PC-3 (cell line): ENCODE results near the gene MAPRE3. TPM values are rescaled to one million over a fixed set of nuclear protein-coding genes. Genes with fewer than 3 reads are reported as not detected.
A peak's percentile ranks its signal among the peaks of the same experiment; 100 is the strongest.

Source experiments
- ATAC-seq: fragments of 200-7000 bp; cut with Tn5 transposase; 2 replicates; pipeline ENCODE4 v1.9.1; 2020; ENCODE audit warnings: mild to moderate bottlenecking, moderate library complexity
- BruUV-seq: library from RNA; stranded (reverse); fragments of 400-500 nt; replicated peaks from 2 replicates; lab custom pipeline; 2021; lab: Mats Ljungman, UMichigan
- CTCF ChIA-PET: fragments of 300-600 bp; sonication (Branson Sonifier 250); formaldehyde crosslinking; loops from one replicate; lab custom pipeline; 2022; ENCODE audit warnings: antibody characterized with exemption; lab: Charles Lee
- POLR2A ChIA-PET: fragments of 300-600 bp; sonication (Branson Sonifier 250); formaldehyde crosslinking; loops from one replicate; lab custom pipeline; 2022; ENCODE audit warnings: antibody characterized with exemption; ENCODE audit not compliant: unreplicated experiment; lab: Charles Lee
- DNase-seq: peaks from one replicate; pipeline ENCODE4 v3.0.0-alpha.2; 2015
- H2AFZ ChIP-seq: fragments of 300-600 bp; sonication (generic); 2 replicates; pipeline ENCODE4 v1.6.0; 2016; ENCODE audit warnings: antibody characterized with exemption, low read length
- H3F3A ChIP-seq: fragments of 300-600 bp; sonication (generic); one replicate; pipeline ENCODE4 v1.6.0; 2017; ENCODE audit warnings: antibody characterized with exemption, low read length, control low read depth, mild to moderate bottlenecking; ENCODE audit not compliant: unreplicated experiment
- H3K27ac ChIP-seq: fragments of 300-600 bp; sonication (generic); 2 replicates; pipeline ENCODE4 v1.5.1; 2016; ENCODE audit warnings: mild to moderate bottlenecking, low read length
- H3K27me3 ChIP-seq: fragments of 300-600 bp; sonication (generic); 2 replicates; pipeline ENCODE4 v1.6.1; 2016; ENCODE audit warnings: low read length, mixed read lengths
- H3K36me3 ChIP-seq: fragments of 300-600 bp; sonication (generic); 2 replicates; pipeline ENCODE4 v1.6.1; 2016; ENCODE audit warnings: low read depth, mixed run types, low read length, mixed read lengths
- H3K4me1 ChIP-seq: fragments of 300-600 bp; sonication (generic); 2 replicates; pipeline ENCODE4 v1.5.1; 2016; ENCODE audit warnings: low read length; ENCODE audit not compliant: insufficient read depth
- H3K4me2 ChIP-seq: fragments of 300-600 bp; sonication (generic); 2 replicates; pipeline ENCODE4 v1.6.0; 2016; ENCODE audit warnings: low read length
- H3K4me3 ChIP-seq: fragments of 300-600 bp; sonication (generic); 2 replicates; pipeline ENCODE4 v1.5.1; 2016; ENCODE audit warnings: mild to moderate bottlenecking, low read length, mixed read lengths
- H3K79me2 ChIP-seq: fragments of 300-600 bp; sonication (generic); 2 replicates; pipeline ENCODE4 v1.6.1; 2017; ENCODE audit warnings: low read length, mixed read lengths
- H3K9ac ChIP-seq: fragments of 300-600 bp; sonication (generic); 2 replicates; pipeline ENCODE4 v1.6.0; 2016; ENCODE audit warnings: mild to moderate bottlenecking, low read length
- H3K9me2 ChIP-seq: fragments of 300-600 bp; sonication (generic); replicated peaks from 2 replicates; pipeline ENCODE4 v1.6.1; 2016; ENCODE audit warnings: mixed run types, low read length, mixed read lengths
- H3K9me3 ChIP-seq: fragments of 300-600 bp; sonication (generic); 2 replicates; pipeline ENCODE4 v1.6.1; 2016; ENCODE audit warnings: low read length, mixed read lengths
- H4K20me1 ChIP-seq: fragments of 300-600 bp; sonication (generic); 2 replicates; pipeline ENCODE4 v1.6.1; 2016; ENCODE audit warnings: low read length, mixed read lengths
- EZH2 ChIP-seq: fragments of 300-600 bp; sonication (generic); IDR thresholded peaks from one replicate; pipeline ENCODE4 v1.6.1; 2017; ENCODE audit warnings: antibody characterized with exemption, mild to moderate bottlenecking, low read length; ENCODE audit not compliant: unreplicated experiment
- EZH2phosphoT487 ChIP-seq: fragments of 300-600 bp; sonication (generic); IDR thresholded peaks from 2 replicates; pipeline ENCODE4 v1.6.1; 2018; ENCODE audit warnings: mild to moderate bottlenecking, antibody characterized with exemption, low read length, borderline replicate concordance
- intact Hi-C: fragments of 100-400 bp; cut with micrococcal nuclease; formaldehyde crosslinking; loops from 2 replicates; pipeline ENCODE4 v1.9.0; 2023
- total RNA-seq: library from RNA; depleted of rRNA; stranded (reverse); fragments of >200 nt; gene quantifications from 2 replicates; pipeline ENCODE4 v1.2.3, GENCODE V29; 2014
- TF ChIP-seq, protein P1 (sequence below): fragments of 300-600 bp; sonication (generic); conservative IDR thresholded peaks from 2 replicates; pipeline ENCODE4 v1.5.1; 2017; ENCODE audit warnings: antibody characterized with exemption, low read depth, mild to moderate bottlenecking, low read length

The MAPRE3 gene
- total RNA-seq, 1 experiment from 2014 or later, result 11.9 TPM

DNA sequence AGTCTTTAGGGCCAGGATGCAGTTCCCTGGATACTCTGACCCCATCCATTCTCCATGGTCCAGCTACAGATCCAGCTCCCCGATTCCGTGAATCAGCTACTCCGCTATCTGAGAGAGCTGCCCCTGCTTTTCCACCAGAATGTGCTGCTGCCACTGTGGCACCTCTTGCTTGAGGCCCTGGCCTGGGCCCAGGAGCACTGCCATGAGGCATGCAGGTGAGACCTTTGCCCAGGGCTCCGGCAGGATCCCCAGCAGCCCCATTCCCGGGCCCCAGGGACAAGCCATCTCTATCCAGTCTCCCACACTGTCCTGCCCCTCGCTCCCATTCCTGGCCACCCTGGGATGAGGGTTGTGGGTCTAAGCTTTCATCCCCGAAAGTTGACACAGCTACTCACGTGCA lies 69.8 kb downstream of the MAPRE3 start:
- Histone ChIP-seq H3K27ac (no peak overlapping the region), H3K27me3 (no peaks in the 10 kb centered on the region), H3K9ac (no peak overlapping the region), H3K9me2 (no peaks in the 10 kb centered on the region), H2AFZ (no peak overlapping the region), H3K36me3 (peaks cover 58% of the 10 kb centered on the region), H3K9me3 (no peaks in the 10 kb centered on the region), H3K4me2 (no peak overlapping the region), H3K79me2 (peaks cover 2% of the 10 kb centered on the region; the same call in 1 of the 2 replicates), H4K20me1 (no peaks in the 10 kb centered on the region), H3K4me1 (no peaks in the 10 kb centered on the region), H3K4me3 (no peak overlapping the region), H3F3A (no peaks in the 10 kb centered on the region)
- ATAC-seq, result no peak
- CTCF ChIA-PET, result no interaction called here
- TF ChIP-seq, protein P1, sequence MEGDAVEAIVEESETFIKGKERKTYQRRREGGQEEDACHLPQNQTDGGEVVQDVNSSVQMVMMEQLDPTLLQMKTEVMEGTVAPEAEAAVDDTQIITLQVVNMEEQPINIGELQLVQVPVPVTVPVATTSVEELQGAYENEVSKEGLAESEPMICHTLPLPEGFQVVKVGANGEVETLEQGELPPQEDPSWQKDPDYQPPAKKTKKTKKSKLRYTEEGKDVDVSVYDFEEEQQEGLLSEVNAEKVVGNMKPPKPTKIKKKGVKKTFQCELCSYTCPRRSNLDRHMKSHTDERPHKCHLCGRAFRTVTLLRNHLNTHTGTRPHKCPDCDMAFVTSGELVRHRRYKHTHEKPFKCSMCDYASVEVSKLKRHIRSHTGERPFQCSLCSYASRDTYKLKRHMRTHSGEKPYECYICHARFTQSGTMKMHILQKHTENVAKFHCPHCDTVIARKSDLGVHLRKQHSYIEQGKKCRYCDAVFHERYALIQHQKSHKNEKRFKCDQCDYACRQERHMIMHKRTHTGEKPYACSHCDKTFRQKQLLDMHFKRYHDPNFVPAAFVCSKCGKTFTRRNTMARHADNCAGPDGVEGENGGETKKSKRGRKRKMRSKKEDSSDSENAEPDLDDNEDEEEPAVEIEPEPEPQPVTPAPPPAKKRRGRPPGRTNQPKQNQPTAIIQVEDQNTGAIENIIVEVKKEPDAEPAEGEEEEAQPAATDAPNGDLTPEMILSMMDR, result no peak
- no peak for TF ChIP-seq EZH2
- no peak for TF ChIP-seq EZH2phosphoT487
- POLR2A ChIA-PET, result no interaction called here
- BruUV-seq, result no TSS peak
- no peak for DNase-seq
- intact Hi-C loops, result no loop called here

DNA sequence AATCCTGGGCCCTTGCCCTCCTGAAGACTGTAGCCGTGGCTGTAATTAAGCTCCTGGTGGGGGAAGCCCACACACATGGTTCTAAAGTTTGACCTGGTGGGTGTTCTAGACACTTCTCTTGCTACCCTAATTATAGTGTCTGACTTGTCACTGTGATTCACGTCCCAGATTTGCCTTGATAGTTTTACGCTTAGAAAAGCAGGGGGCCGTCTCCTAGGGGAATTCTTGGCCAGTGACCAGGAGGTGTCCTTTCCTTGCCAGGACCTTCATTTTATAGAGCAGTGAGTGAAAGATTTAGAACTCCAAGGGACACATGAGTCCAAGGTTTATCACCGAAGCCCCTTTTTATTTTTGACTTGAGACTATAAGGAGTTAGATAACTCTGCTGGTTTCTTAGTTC lies 71.3 kb downstream of the MAPRE3 start:
- H3K27ac ChIP-seq, result no peak overlapping the region
- DNase-seq (no peak), ATAC-seq (no peak)
- peaks cover 44% of the 10 kb centered on the region for H3K36me3 ChIP-seq
- no peaks in the 10 kb centered on the region for H3K79me2 ChIP-seq
- no peak overlapping the region for H2AFZ ChIP-seq
- no peaks in the 10 kb centered on the region for H3K4me1 ChIP-seq
- H3K9me3 ChIP-seq, result no peaks in the 10 kb centered on the region
- no peak overlapping the region for H3K9ac ChIP-seq
- H3K9me2 ChIP-seq, result no peaks in the 10 kb centered on the region
- intact Hi-C loops, result no loop called here
- ChIA-PET CTCF (no interaction called here), POLR2A (no interaction called here)
- no TSS peak for BruUV-seq
- no peaks in the 10 kb centered on the region for H4K20me1 ChIP-seq
- no peaks in the 10 kb centered on the region for H3K27me3 ChIP-seq
- no peak overlapping the region for H3K4me3 ChIP-seq
- no peaks in the 10 kb centered on the region for H3F3A ChIP-seq
- H3K4me2 ChIP-seq, result no peak overlapping the region
- TF ChIP-seq EZH2 (no peak), EZH2phosphoT487 (no peak)
- TF ChIP-seq, protein P1, result no peak

DNA sequence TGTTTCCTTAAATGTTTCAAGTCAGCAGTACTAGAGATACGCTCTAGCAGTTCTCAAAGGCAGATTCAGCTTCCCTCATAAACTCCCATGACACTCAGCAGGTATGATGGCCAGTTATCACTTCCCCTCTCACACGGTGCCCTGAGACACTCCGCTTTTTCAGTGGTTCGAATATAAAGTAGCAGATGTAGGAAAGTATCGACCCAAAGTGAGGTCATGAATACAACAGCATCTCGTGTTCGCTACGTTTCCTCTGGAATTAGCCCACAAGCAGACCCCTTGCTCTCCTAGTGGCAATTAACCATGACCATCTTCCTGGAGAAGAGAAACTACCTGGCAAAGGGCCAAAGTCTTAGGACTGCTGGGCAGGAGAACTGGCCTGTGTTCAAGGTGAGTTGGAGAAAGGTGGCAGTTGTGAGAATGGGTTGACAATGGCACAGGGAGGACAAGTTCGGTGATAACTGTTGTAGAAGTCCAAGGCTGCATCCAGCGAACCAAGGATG lies 71.8 kb downstream of the MAPRE3 start:
- no peaks in the 10 kb centered on the region for H3K9me3 ChIP-seq
- ChIA-PET CTCF (no interaction called here), POLR2A (interaction anchor here (0.6 kb wide), 1 partner anchor 14 kb away, joined by 5 read pairs; no protein-coding TSS in a partner anchor)
- no peak overlapping the region for H3K27ac ChIP-seq
- no peak overlapping the region for H3K9ac ChIP-seq
- no peak for TF ChIP-seq EZH2phosphoT487
- no peak for TF ChIP-seq EZH2
- TF ChIP-seq, protein P1, result no peak
- H3K79me2 ChIP-seq, result no peaks in the 10 kb centered on the region
- H3K27me3 ChIP-seq, result no peaks in the 10 kb centered on the region
- H4K20me1 ChIP-seq, result no peaks in the 10 kb centered on the region
- no peaks in the 10 kb centered on the region for H3K9me2 ChIP-seq
- ATAC-seq (no peak), DNase-seq (no peak)
- intact Hi-C loops, result no loop called here
- no peak overlapping the region for H3K4me2 ChIP-seq
- no peak overlapping the region for H2AFZ ChIP-seq
- no peak overlapping the region for H3K4me3 ChIP-seq
- BruUV-seq, result TSS peak; percentile 5
- H3K36me3 ChIP-seq, result peaks cover 39% of the 10 kb centered on the region
- H3F3A ChIP-seq, result no peaks in the 10 kb centered on the region
- no peaks in the 10 kb centered on the region for H3K4me1 ChIP-seq
